TTC549 (cell line): Measurements from ENCODE around the gene NMRK1.

ENCODE experiments used
- FAIRE-seq: peaks from 2 replicates; lab custom pipeline; 2012; peaks lifted over from hg19 to GRCh38; lab: Jason Lieb, UNC

NMRK1 gene

GRCh38 chr9:75101004-75101588 lies 13.1 kb upstream of the NMRK1 start:
- no peak for FAIRE-seq

- FAIRE-seq = no peak
Observed at GRCh38 chr9:75096796-75097195, 8.8 kb upstream of the NMRK1 start.

GRCh38 chr9:75092766-75093165 lies 4.8 kb upstream of the NMRK1 start:
- no peak for FAIRE-seq

DNA sequence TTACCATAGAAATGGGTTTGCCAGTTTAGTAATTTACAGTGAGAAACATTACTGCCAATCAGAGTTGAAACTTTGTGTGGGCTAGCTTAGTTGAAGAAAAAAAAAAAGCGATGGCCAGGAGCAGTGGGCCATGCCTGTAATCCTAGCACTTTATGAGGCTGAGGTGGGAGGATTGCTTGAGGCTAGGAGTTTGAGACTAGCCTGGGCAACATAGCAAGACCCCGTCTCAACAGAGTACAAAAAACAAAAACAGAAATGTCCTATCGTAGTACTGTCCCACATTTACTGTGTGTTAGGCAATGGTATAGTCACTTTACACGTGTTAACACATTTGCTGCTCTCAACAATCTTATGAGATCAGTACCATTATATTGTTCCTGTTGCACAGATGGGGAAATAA lies 2.6 kb upstream of the NMRK1 start:
- no peak for FAIRE-seq

GRCh38 chr9:75089373-75089766 lies 1.4 kb upstream of the NMRK1 start:
- FAIRE-seq = no peak

- no peak for FAIRE-seq
Observed at GRCh38 chr9:75088646-75089372, 854 bp upstream of the NMRK1 start.

- FAIRE-seq = no peak
Observed at GRCh38 chr9:75087289-75087823, 599 bp downstream of the NMRK1 start.

DNA sequence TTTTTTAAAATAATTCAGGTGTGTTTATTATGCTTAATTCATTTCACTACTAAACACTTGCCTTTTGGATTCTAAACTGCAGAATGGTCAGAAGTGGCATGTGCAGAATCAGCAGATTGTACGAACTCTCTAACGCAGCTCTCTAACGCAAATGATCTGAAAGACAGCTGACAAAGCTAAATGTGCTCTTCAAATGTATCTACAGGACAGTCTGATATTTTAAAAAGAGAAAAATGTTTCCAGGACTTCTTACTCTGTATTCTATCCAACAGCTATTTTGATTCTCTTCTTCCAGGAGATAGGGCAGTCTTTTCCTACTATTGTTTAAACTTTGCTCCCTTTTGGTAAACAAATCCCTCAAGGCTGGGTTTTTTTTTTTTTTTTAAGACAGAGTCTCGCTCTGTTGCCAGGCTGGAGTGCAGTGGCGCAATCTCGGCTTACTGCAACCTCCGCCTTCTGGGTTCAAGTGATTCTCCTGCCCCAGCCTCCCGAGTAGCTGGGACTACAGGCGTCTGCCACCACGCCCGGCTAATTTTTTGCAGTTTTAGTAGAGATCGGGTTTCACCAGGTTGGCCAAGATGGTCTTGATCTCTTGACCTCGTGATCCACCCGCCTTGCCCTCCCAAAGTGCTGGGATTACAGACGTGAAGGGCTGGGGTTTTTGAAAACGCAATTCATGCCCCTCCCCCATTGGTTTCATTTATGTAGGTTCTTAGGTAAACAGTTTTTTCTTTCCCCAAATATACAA lies 1.2 kb downstream of the NMRK1 start:
- no peak for FAIRE-seq

DNA sequence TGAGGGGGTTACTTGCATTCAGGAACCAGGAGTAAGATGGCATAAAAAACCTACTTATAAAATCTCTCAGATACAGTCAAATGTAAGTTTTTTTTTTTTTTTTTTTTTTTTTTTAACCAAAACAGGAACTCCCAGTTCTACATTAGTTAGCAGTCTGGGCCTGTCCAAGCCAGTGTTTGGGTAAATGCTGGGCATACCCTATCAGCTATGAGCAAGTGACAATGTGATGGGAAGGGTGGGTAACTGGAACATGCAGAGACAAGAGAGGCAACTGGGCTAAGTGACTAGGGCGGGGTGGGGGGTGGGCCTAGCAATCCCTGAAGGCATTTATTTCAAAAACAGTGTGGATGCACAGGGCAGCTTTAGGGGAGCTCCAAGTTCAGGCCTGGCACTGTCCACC lies 2.3 kb downstream of the NMRK1 start:
- no peak for FAIRE-seq

DNA sequence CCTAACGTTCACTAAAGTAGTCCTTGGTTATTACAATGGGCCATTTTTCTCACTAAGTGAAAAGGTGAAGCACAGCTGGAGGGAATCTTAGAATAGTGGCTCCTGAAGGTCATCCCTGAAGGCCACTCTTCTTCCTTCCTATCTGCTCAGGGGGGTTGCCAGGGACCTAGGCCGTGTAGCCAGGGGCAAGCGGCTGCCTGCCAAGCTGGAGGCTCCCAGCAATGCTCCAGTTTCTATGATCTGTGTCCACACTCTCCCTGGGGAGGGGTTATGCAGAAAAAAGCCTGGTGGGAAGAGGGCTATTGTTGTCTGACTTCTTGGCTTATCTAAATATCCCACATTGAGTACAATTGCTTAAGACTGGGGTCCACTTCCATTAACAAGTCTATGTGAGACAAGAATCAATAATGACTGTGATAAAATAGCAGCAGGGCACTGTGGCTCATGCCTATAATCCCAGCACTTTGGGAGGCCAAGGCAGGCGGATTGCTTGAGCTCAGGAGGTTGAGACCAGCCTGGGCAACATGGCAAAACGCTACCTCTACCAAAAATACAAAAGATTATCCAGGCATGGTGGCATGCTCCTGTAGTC lies 3.8 kb downstream of the NMRK1 start:
- no peak for FAIRE-seq

- FAIRE-seq = no peak
Observed at GRCh38 chr9:75083188-75083970, 4.6 kb downstream of the NMRK1 start.

DNA sequence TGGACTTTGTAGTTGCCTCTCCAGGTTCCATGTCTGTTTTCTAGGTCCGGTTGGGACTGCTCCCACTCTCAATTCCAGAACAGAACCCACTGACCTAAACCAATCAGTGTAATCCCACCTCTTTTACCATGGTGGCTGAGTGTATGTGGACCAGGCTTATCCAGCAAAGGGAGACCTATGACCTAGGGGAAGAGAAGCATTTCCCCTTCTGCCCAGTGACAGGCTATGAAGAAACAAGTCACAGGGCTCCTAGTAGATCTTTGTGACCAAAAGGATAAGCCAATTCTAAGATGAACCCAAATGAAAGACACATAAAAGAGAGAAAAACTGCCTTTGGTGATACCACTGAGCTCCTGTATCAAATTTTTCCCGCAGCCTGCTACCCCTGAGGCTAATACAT lies 6.3 kb downstream of the NMRK1 start:
- FAIRE-seq = no peak

- FAIRE-seq = no peak
Observed at GRCh38 chr9:75072895-75073294, 15.1 kb downstream of the NMRK1 start.

- no peak for FAIRE-seq
Observed at GRCh38 chr9:75071530-75072122, 16.3 kb downstream of the NMRK1 start.

GRCh38 chr9:75069171-75069570 lies 18.8 kb downstream of the NMRK1 start:
- no peak for FAIRE-seq

DNA sequence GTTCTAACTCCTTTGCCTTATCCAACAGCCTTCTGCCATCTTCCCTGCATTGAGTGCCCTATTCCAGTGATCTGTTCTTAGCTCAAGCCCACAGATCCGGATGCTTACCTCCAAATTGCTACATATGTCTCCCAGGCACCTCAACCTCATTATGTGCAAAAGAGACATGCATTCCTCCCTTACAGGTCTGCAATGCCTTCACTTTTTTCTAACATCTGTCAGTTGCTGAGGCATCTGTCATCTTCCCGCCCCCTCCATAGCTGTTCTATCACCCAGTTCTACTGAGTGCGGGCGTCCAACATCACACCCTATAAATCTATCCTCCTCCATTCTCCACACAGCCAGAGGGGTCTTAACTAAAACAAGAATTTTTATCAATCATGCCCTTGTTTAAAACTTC lies 20.1 kb downstream of the NMRK1 start:
- no peak for FAIRE-seq

- no peak for FAIRE-seq
Observed at GRCh38 chr9:75065510-75065909, 22.4 kb downstream of the NMRK1 start.

DNA sequence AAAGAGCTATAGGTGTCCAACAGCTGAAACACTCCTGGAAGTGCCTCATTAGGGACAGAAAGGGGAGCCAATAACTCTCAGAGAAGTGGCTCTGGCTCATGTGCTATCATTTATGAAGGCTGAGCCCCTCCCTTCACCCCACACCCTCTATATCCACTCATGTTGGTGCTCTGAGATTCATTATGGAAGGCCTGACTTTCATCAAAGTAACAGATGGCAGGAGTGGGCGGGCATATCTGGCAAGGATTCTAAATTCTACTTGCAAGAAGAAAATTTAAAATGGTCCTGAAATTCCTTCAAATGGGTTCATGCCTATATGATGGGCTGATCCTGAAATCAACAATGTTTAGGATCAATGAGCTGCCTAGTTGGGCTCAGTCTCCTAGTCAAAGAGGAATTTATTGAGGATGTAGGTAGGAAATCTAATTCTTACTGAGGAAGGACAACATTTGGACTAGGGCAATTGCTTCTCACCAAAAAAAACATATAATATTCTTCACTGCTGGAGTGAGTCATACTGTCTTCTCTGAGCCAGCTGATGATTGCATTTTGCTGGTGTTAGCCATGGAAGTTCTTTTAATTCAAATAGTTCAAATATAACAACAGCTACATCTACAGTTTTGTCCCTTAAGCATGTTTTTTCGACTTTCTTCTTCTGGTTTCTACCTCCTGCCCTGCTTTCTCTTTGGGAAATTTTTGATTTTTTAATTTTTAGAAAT lies 23.5 kb downstream of the NMRK1 start:
- no peak for FAIRE-seq

GRCh38 chr9:75063556-75064305 lies 24.2 kb downstream of the NMRK1 start:
- FAIRE-seq = no peak

GRCh38 chr9:75061169-75061568 lies 26.8 kb downstream of the NMRK1 start:
- no peak for FAIRE-seq
